Heart left ventricle (tissue), 16 donors: ENCODE results near the gene COMMD10. TPM values are rescaled to one million over a fixed set of nuclear protein-coding genes. Genes with fewer than 3 reads are reported as not detected.

ENCODE experiments used
- ATAC-seq, 4 donors: fragments of 200-7000 bp; cut with Tn5 transposase; one replicate each; pipeline ENCODE4 v1.9.1; 2020 to 2022; ENCODE audit warnings: moderate library complexity in 4 of 4, mild to moderate bottlenecking in 3 of 4, moderate number of reproducible peaks in 1 of 4
- DNase-seq, 5 donors: peaks; one replicate each; pipeline ENCODE4 v3.0.0-alpha.2; 2020
- H3K27ac ChIP-seq, 12 donors: fragments of 200-600 bp; sonication (generic) in 4 of 12; one replicate each; pipeline versions ENCODE4 v1.5.0 to v1.8.0; 2016 to 2022; ENCODE audit warnings: mild to moderate bottlenecking in 2 of 12
- H3K27me3 ChIP-seq, 9 donors: fragments of 200-600 bp; sonication (generic) in 2 of 9; one replicate each; pipeline versions ENCODE4 v1.5.1 to v1.8.0; 2016 to 2022; ENCODE audit warnings: mild to moderate bottlenecking in 3 of 9
- H3K36me3 ChIP-seq, 9 donors: fragments of 200-600 bp; sonication (generic) in 2 of 9; one replicate each; pipeline versions ENCODE4 v1.5.0 to v1.8.0; 2018 to 2022; ENCODE audit warnings: mild to moderate bottlenecking in 2 of 9
- H3K4me1 ChIP-seq, 12 donors: fragments of 200-600 bp; sonication (generic) in 4 of 12; one replicate each; pipeline versions ENCODE4 v1.5.0 to v1.8.0; 2016 to 2022; ENCODE audit warnings: mild to moderate bottlenecking in 3 of 12
- H3K4me3 ChIP-seq, 12 donors: fragments of 200-600 bp; sonication (generic) in 4 of 12; one replicate each; pipeline versions ENCODE4 v1.5.0 to v1.8.0; 2017 to 2022; ENCODE audit warnings: mild to moderate bottlenecking in 9 of 12, moderate library complexity in 4 of 12
- H3K9me3 ChIP-seq, 12 donors: fragments of 200-600 bp; sonication (generic) in 4 of 12; one replicate each; pipeline versions ENCODE4 v1.5.0 to v1.8.0; 2016 to 2022; ENCODE audit warnings: mild to moderate bottlenecking in 1 of 12
- POLR2A ChIP-seq, 2 donors: fragments of 450-650 bp; IDR thresholded peaks; one replicate each; pipeline ENCODE4 v1.6.1; 2017; ENCODE audit warnings: antibody characterized with exemption in 2 of 2, mild to moderate bottlenecking in 2 of 2, moderate library complexity in 2 of 2
- WGBS, 4 donors: extraction: QIAGEN DNeasy Blood & Tissue Kit in 2 of 4; methylation state at CpG; one replicate each; pipeline versions ENCODE4 v1.1.5 to v1.1.7; 2013 to 2018; 5-methylcytosine and 5-hydroxymethylcytosine counted together
- intact Hi-C, 10 donors: fragments of 100-400 bp; cut with DNase I; formaldehyde crosslinking; loops; one replicate each; pipeline versions ENCODE4 v1.11.1 to v1.14.2; 2022
- polyA plus RNA-seq, 2 donors: library from polyadenylated mRNA; stranded (reverse); fragments of 200-250 nt; gene quantifications; one replicate each; pipeline ENCODE4 v1.2.3, GENCODE V29; 2013
- total RNA-seq, 9 donors: library from RNA; depleted of rRNA in 2 of 9; stranded (reverse); fragments of >200 nt in 2 of 9; fragmentation: NEBNext Ultra II Directional in 3 of 9; extraction: Animal tissue kit (Norgen Biotek cat#: 25700) in 3 of 9; gene quantifications; one replicate each; pipeline versions ENCODE4 v1.1.0 to v1.2.4, GENCODE V29; 2016 to 2023
- TF ChIP-seq, protein P1 (sequence below), 12 donors: fragments of 200-600 bp; sonication (generic) in 4 of 12; IDR thresholded peaks; one replicate each; pipeline versions ENCODE4 v1.5.0 to v1.8.0; 2018 to 2022; ENCODE audit warnings: antibody characterized with exemption in 12 of 12, mild to moderate bottlenecking in 5 of 12
- donor health status: ischemic (EF 13 %, LVEDD 7.1; RV severe dilation, severe dysfunction).
- donor health status: healthy with polysubstance abuse.
- donor health status: DM: no; HTN: yes; CAD: no.
- donor health status: DM: no; HTN: no; CAD: no.
- donor health status: ischemic (EF 25% LVEDD 6.9; RV normal size, moderate dysfunction).
- donor health status: ischemic (EF 25% LVEDD 5.7; RV mildly dilated, moderate dysfunction).
- donor health status: healthy.
- donor health status: DM: yes; HTN: yes; CAD: no.
- donor health status: ischemic (EF 35%, LVEDD 5.7; RV mildly dilated, moderate dysfunction).
- donor health status: nonischemic (EF 11% LVEDD 7.7; RV severe dilation, severe dysfunction).
- donor health status: DM: yes; HTN: yes; CAD: no.
- donor health status: PGD.
- donor health status: ischemic (EF 29% LVEDD 5.4; RV normal size, mild dysfunction).
- donor health status: nonischemic (EF 23%, LVEDD 6.1; RV moderate dilation, normal function).

COMMD10 gene
- total and polyA plus RNA-seq, 11 donors: 25.2 to 42.2 (median 29.8) TPM

DNA sequence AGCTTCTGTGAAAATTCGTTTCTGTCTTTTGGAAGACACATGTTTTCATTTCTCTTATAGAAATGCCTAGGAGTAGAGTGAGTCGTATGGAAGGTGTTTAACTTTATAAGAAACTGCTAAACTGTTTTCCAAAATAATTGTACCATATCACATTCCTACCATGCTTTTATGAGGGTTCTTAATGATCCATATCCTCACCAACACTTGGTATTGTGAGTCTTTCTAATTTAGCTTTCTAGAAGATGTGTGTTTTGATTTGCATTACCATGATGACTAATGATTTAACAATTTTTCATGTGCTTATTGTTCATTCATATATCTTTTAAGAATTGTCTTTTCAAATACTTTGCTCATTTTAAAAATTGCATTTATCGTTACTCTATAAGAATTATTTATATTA is 223.6 kb downstream of the COMMD10 start:
- 95 to 98% (median 97%) methylated on average over 3 of the region's 3 CpGs for WGBS, 4 donors
- H3K4me3 ChIP-seq: no peak overlapping the region
- H3K4me1 ChIP-seq: peaks cover 0 to 7% (median 0%) of the 10 kb centered on the region in 12 donors
- DNase-seq (no peak), ATAC-seq (no peak)
- no peak overlapping the region for H3K27ac ChIP-seq
- H3K9me3 ChIP-seq: peaks cover 0 to 61% (median 25%) of the 10 kb centered on the region in 12 donors
- H3K27me3 ChIP-seq: no peaks in the 10 kb centered on the region
- TF ChIP-seq, protein P1, sequence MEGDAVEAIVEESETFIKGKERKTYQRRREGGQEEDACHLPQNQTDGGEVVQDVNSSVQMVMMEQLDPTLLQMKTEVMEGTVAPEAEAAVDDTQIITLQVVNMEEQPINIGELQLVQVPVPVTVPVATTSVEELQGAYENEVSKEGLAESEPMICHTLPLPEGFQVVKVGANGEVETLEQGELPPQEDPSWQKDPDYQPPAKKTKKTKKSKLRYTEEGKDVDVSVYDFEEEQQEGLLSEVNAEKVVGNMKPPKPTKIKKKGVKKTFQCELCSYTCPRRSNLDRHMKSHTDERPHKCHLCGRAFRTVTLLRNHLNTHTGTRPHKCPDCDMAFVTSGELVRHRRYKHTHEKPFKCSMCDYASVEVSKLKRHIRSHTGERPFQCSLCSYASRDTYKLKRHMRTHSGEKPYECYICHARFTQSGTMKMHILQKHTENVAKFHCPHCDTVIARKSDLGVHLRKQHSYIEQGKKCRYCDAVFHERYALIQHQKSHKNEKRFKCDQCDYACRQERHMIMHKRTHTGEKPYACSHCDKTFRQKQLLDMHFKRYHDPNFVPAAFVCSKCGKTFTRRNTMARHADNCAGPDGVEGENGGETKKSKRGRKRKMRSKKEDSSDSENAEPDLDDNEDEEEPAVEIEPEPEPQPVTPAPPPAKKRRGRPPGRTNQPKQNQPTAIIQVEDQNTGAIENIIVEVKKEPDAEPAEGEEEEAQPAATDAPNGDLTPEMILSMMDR (IDR thresholded peaks at IDR 0.05): no peak
- TF ChIP-seq POLR2A (IDR thresholded peaks at IDR 0.05): no peak
- intact Hi-C loops: no loop called here
- peaks cover 0 to 63% (median 36%) of the 10 kb centered on the region in 9 donors for H3K36me3 ChIP-seq

DNA sequence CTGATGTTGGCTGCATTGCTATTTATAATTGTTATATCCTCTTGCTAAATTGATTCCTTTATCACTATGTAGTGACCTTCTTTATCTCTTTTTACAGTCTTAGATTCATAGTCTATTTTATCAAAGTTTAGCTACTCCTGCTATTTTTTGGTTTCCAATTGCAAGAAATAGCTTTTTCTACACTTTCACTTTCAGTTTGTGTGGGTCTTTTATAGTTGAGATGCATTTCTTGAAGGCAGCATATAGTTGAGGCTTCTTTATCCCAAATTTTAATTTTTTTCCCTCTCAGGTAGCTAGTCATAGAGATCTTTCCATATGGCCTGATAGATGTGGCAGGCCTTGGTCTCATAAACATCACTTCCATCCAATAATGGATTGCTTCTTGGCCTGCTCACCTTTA is 228.5 kb downstream of the COMMD10 start:
- Histone ChIP-seq H3K27me3 (no peaks in the 10 kb centered on the region), H3K27ac (no peak overlapping the region), H3K4me3 (peak overlapping the region in 5 of 12 donors; percentile 2 to 35 (median 11)), H3K36me3 (peaks cover 0 to 25% (median 0%) of the 10 kb centered on the region in 9 donors), H3K4me1 (peaks cover 0 to 12% (median 0%) of the 10 kb centered on the region in 12 donors), H3K9me3 (peaks cover 0 to 43% (median 14%) of the 10 kb centered on the region in 12 donors)
- DNase-seq: no peak
- ATAC-seq: no peak
- intact Hi-C loops: no loop called here
- TF ChIP-seq, protein P1 (IDR thresholded peaks at IDR 0.05): no peak
- no peak for TF ChIP-seq POLR2A (IDR thresholded peaks at IDR 0.05)

GRCh38 chr5:116315531-116315930 is 230.7 kb downstream of the COMMD10 start:
- Histone ChIP-seq H3K27ac (no peak overlapping the region), H3K27me3 (no peaks in the 10 kb centered on the region), H3K4me3 (no peak overlapping the region), H3K36me3 (peaks cover 0 to 17% (median 0%) of the 10 kb centered on the region in 9 donors), H3K9me3 (peaks cover 0 to 27% (median 0%) of the 10 kb centered on the region in 12 donors), H3K4me1 (peaks cover 0 to 12% (median 0%) of the 10 kb centered on the region in 12 donors)
- no peak for ATAC-seq
- intact Hi-C loops: no loop called here
- WGBS, 4 donors: 73 to 91% (median 88%) methylated on average over 2 of the region's 2 CpGs
- no peak for DNase-seq
- no peak for TF ChIP-seq POLR2A (IDR thresholded peaks at IDR 0.05)
- TF ChIP-seq, protein P1 (IDR thresholded peaks at IDR 0.05): no peak

DNA sequence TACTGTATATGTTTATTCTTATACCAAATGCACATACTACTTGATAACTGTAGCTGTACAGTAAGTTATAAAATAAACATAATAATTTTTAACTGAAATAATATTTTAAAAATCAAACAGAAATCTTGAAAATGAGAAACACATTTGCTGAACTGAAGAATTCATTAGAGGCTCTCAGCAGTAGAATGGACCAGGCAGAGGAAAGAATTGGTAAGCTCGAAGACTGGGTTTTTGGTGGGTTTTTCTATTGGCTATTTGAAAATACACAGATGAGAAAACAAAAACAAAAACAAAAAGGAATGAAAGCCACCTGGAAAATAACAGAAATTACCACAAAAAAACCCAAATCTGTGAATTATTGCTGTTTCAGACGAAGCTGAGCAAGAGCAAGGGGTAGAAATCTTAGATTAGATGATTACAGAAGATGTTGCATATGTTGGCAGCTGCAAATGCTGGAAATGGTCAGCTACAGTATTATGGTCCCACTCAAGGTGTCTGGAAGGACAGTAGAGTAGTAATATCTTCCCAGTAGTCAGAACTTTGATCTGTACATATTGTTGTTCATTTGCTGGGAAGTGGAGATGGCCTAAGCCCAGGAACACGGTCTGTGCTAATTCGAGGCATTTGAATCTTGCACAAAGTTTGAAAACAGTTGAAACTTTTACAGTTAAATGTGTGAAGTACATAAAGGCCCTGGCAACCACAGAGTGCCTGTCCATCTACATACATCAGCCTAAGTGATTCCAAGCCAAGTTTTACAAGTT is 233.4 kb downstream of the COMMD10 start:
- no peaks in the 10 kb centered on the region for H3K27me3 ChIP-seq
- no peak for ATAC-seq
- H3K36me3 ChIP-seq: peaks cover 0 to 26% (median 0%) of the 10 kb centered on the region in 9 donors
- no peak for DNase-seq
- 93 to 97% (median 96%) methylated on average over 4 of the region's 4 CpGs for WGBS, 4 donors
- H3K4me3 ChIP-seq: no peak overlapping the region
- peaks cover 0 to 10% (median 0%) of the 10 kb centered on the region in 12 donors for H3K4me1 ChIP-seq
- TF ChIP-seq, protein P1 (IDR thresholded peaks at IDR 0.05): no peak
- no peak for TF ChIP-seq POLR2A (IDR thresholded peaks at IDR 0.05)
- H3K27ac ChIP-seq: no peak overlapping the region
- intact Hi-C loops: no loop called here
- H3K9me3 ChIP-seq: peaks cover 0 to 25% (median 0%) of the 10 kb centered on the region in 12 donors
